Medulla oblongata (tissue), 1 donor: ENCODE measurements around the gene ROR1.
A peak's percentile ranks its signal among the peaks of the same experiment; 100 is the strongest.

Experiments used
- DNase-seq: peaks from one replicate; pipeline ENCODE4 v3.0.0-alpha.2; 2015; ENCODE audit errors: extremely low spot score

The ROR1 gene

DNA sequence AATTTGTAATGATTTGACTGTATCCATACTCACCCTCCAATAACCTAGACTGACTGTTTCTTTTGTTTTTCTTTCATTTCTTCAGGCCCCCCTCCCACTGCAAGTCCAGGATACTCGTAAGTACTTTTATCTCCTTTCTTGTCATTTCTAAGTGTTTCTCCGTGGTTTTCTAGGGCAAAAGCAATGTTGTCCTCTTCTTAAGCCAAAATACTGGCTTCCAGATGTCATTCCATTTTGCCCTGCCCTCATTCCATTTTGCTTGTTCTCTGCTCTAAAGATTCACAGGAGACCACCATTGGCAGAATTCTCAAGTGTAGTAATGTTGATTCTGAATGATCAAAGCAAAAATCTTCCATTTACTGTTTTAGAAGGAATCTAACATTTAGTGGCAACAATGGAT, 276.8 kb downstream of the ROR1 start:
- DNase-seq: no peak

DNA sequence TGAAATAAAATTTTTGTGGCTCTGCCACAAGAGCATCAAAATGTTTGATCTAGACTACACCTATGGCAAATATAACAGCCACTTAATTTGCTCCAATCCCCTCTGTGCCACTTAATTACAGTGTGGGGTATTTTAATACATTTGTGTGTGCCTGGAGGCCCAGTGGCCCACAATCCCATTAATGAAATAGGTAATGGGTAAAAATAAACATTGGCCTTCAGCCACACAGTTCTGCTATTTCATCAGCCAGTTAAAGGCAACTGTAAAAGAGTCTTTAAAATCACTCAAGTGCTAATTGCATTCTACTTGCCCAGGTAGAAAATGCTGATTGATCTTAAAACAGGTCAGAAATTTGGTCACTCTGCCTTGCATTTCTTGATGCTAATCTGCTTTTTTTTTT, 278.0 kb downstream of the ROR1 start:
- no peak for DNase-seq

DNA sequence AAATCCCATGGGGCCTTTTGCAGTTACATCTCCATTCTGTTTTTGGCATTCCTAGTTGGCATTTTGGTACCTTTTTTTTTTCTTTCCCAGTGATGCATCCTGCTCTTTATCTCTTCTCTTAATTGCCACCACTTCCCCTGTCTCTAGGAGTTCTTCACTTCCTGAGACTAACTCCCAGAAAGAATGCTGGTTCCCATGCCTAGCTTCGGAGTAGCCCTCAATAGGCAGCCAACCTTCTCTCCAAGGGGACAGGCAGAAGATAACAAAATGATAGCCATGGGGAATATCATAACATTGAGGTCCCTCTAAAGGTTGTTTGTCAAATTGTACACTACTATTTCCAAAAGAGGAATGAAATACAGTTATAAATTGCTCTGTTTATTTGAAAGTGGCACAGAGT, 279.0 kb downstream of the ROR1 start:
- DNase-seq: no peak

DNA sequence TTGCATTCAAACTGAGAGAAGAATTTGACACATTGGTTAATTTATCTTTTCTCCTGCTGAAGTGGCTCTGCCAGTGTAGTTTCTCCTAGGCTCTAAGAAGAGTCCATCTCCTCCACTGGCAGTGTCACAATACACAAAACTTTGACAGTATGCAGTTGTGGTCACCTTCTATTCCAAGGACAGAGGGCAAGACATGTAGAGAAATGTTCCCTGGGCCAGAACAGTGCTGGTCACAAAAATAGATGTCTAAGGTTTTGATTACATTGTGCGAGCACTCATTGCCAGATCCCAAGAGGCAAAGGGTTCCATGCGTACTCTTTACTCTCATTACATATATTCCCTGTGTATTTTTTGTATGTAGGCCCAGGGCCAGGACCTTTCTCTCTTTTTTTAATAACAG, 281.5 kb downstream of the ROR1 start:
- no peak for DNase-seq

DNA sequence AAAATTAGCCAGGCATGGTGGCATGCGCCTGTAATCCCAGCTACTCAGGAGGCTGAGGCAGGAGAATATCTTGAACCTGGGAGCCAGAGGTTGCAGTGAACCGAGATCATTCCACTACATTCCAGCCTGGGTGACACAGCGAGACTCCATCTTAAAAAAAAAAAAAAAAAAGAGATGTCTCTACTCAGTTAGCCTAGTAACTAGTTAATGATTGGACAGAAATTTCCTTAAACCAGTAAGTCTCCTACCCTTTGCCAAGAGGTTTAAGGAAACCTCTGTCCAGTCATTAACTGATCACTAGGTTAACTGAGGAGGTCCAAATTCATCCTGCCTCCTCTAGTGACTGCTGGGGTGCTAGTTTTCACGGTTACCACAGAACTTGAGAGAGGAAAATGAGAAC, 285.7 kb downstream of the ROR1 start:
- no peak for DNase-seq

DNA sequence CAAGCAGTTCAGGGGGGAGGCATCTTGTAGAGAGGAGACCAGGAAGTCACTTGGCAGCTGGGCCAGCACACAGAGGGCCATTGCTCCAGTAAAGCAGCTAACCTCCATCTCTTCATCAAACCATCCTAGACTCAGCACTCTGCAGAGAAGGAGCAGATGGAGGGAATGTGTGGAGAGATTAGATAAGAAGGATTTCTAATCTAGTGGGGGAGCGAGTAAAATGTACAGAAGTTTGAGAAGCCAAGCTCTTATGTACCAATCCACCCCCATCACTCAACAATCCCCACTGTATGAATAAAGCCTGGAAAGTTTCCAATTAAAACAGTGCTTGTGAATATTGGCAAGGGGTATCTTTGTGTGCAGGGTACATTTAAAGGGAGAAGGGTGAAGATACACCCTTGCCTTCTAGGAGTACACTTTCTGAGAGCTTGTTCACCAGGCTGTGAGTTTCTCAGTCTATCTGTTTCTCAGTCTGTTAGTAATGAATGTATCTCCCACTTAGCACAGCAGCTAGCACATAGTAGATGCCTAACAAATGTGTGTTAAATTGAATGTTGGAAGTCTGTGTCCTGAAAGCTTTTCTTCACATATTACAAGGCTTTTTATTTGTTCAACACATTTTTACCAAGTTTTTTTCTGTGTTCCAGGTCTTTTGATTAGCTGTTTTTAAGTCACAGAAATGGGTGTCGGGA, 286.9 kb downstream of the ROR1 start:
- DNase-seq: no peak

DNA sequence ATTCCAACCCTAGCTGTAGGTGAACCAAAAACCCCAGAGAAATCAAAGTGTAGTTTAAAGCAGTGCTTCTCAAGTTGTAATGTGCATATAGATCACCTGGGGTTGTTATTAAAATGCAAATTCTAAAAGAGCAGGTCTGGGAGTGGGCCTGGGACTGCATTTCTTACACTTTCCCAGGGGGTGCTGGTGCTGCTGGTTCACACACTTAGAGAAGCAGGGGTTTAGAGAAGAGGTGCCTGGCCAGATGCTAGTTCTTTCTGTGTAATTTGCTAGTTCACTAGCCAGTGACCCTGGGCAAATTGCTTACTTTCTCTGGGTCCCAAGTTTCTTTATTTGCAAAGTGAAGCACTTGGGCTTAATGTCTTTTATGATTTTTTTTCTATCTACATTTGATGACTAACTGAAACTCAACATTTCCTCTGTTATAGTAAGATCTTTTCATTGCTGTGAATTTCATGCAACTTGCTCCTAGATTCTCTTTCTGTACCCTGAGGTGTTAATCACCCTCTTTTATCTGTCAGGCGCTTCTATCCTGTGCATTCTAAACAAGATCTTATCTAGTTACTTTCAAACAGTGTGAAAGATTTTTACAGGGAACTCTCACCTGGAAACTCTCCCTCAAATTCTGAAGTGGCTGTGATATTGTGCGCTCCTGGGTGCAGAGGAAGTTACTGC, 287.8 kb downstream of the ROR1 start:
- DNase-seq: no peak

DNA sequence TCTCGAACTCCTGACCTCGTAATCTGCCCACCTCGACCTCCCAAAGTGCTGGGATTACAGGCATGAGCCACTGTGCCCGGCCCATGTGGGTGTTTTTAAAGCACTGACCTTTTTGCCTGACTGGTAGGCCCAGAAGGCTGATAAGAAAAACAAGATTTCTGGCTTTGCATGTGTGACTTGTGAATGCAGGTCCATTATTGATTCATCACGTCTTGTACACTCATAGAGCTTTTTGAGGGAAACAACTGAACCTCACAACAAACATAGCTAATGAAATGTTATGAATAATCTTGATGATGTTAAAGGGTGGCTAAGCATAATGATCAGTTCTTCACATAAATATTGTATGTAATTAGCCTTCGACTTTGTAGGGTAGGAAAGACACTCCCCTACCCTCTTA, 288.7 kb downstream of the ROR1 start:
- DNase-seq: no peak

DNA sequence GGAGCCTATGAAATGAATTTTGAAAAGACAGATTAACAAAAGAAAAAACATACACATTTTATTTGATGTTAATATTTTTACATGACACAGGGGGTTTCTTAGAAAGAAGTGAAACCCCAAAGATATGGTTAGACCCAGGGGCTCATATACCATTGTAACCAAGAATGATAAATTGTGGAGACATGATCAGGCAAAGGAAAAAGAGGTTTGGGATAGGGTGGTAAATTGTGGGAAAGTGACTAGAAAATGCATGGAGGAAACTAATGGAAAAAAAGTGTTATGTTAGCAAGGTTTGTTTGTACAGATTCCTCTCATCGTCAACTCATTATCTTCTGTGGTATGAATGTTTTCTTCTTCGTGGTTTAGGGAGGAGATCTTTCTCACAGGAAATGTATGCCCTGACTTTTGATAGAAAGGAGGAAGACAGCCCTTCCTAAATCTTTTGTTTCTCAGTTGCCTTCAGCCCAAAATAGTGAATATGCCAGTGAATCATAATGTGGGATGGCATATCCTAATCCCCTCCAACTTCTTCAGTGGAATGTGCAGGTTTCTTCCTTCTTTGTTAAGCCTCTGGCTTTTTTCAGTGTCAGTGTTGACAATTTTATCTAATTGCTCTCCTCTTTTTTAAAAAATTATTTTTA, 289.2 kb downstream of the ROR1 start:
- DNase-seq: no peak

DNA sequence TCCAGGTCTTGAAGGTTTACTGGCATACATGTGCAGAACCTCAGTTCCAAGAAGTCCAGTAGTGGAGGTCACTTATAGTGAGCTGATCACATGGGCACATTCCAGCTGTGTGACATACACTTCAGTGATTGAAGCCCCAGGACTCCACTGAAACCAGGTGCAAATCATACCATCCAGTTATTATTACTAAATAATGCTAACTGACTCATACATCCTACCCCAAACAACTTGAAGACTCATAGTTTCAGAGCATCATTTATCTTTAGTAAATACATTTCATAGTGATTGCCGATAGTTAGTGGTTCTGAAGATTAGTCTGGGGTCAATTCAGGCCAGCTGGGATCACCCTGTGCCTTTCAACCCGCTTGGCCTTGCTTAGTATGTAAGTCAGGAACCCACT, 291.8 kb downstream of the ROR1 start:
- no peak for DNase-seq

DNA sequence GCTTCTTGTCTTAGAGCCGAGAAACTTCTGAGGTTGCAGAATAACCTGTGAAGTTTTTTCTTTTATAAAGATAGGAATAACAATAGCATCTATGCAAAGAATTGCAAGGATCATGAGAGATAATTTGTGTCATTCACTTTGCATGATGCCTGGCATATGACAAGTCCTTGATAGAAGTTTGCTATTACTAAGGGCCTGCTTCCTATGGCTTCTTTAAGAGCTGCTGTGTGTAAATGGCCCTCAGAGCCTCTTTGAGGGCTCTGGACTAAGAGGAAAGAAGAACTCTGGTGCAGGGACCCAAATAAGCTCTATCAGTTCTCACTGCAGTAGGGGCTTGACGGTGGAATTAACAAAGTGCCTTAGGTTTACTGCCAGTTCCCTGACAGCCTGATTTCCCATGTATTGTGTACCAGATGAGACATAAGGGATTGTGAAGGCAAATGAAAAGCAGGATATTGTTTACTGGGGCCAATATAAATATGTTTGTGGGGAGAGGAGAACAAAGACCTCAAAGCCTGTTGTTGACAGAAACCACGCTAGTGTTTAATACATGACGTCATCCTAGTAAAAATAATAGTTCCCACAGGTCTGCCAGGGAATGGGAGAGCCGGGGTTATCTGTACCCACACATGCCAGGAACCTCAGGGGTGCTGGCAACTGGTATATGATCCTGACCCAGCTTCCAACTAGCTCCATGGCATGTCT, 298.4 kb downstream of the ROR1 start:
- no peak for DNase-seq

DNA sequence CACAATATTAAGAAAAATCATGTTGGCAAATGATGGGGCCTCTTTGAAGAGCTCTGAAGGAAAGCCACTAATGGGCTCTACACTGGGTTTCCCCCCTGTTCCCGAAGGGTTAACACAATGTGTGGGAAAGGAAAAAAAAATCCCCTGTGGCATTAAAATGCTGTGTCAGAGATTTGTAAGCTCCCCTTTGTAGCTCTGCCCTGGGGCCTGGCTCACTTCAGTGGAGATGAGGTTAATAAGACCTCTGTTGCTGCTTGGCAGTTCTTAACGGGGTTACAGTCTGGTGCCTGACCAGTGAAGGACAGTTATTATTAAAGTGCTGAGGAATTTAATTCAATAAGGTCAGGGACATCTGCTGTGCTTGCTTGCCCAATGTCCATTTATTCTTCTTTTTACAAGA, 299.9 kb downstream of the ROR1 start:
- DNase-seq: no peak

DNA sequence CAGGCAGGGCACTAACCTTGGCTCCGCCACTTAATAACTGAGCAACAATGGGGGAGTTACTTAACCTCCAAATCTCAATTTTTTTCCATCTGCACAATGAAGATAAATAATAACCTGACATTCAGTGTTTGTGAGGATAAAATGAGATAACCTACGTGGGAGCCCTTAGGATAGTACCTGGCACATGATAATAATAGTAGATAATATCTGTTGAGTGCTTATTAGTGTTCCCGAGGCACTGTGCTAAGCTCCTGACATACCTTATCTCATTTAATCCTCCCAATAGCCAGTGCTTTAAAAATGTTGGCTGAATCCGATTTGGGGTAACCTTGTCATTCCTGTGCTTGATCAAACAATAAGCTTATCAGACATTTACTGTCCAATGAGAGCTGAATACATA, 300.9 kb downstream of the ROR1 start:
- no peak for DNase-seq

DNA sequence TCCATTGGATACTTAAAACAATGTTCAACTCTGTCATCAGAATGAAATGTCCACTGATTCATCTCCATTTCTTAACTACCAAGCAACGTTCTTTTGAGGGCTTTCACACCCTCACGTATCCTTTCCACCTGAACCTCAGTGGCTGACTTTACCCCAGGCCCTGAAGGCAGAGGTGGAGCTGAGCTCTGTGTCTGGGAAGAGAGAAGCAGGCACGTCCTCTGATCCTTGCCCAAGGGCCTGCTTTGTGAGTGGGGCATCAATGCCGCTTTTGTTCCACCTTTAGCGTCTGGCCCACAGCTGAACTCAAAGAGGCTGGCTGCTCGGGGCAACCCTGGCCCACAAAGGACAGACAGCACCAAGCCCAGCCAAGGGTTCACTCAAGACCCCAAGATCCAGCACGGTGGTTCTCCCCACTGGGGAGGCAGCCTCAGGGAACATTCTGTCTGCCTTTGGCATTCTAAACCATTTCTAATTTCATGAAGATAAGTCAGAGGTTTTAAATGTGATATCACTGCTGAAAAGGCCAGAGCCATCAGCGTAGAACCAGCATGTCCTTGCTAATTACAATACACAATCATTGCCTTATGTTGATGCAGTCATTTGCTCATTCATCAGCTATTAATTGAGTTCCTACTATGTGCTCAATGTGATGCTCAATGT, 303.6 kb downstream of the ROR1 start:
- DNase-seq: peak; percentile 67

DNA sequence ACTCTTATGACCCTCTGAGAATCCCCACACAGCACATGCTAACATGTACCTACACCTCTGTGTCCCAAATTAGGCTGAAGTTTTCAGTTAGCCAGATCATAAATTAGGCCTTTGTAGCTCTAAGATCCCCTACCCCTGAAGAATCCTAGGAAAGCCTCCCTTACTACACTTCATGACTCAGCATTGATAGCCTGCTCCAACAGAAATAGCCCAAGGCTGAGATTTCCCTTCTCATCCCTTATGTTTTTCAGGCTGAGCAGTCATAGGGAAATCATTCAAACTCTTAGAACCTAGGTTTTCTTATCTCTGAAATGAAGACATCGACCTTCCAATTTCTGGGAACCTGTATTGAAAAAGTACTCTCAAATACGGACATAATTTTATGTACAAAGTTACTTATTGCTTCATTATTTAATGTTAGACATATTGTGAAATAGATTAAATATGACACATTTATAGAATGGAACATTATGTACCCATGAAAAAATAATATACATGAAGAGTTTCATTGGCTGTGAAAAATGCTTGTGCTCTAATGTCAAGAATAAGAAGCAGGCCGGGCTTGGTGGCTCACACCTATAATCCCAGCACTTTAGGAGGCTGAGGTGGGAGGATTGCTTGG, 307.2 kb downstream of the ROR1 start:
- no peak for DNase-seq

DNA sequence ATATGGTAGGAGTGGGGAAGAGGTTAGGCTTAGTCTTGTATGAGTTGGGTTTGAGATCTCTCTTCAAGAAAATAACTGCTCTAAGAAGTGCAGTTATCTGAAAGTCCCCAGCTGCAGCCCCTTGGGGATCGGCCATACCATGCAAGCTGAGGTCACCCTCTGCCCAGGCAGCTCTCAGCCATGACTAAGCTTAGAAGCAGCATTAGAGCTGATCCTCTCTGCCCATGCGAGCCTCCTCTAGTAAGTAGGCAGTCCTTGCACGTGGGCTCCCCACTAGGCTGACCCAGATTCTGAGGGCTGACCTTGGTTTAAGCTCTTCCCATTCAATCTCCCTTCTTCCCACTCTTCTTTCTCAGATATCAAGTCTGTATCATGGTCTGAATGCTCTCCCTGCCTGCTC, 308.6 kb downstream of the ROR1 start:
- DNase-seq: no peak

DNA sequence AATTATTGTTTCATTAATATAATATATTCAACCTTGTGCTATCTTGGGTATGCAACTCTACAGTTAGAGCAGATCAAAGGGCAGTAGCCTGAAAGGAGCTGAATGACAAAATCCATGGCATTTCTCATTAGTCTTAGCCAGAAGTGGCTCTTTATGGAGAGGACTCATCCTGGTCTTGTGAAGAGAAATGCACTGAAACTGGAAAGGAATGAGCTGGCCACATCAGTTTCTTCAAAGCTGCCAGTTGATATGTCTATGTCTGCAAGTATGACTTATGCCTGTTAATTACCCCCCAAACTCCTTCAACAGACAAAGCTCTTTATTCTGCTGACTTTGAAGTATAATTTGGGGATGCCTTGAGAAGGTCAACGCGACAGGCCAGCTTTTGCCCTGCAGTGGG, 310.6 kb downstream of the ROR1 start:
- no peak for DNase-seq

DNA sequence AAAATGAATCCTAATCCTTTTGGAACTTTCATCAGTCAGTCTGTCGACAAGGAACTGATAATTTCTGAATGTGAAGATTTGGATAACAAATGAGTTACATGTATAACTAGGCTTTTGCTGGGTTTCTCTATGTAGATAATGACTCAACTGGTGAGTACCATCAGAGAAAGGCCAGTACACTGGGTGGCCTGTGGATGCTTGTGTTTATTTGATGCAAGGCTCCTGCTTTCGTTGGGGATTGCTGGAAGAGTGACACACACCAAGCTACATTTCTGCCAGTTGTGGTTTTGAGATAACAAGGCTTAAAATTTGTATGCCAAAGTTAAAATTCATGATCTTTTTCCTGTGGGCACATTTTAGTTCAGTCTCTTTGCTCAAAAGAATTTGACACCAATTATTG, 314.0 kb downstream of the ROR1 start:
- DNase-seq: no peak

DNA sequence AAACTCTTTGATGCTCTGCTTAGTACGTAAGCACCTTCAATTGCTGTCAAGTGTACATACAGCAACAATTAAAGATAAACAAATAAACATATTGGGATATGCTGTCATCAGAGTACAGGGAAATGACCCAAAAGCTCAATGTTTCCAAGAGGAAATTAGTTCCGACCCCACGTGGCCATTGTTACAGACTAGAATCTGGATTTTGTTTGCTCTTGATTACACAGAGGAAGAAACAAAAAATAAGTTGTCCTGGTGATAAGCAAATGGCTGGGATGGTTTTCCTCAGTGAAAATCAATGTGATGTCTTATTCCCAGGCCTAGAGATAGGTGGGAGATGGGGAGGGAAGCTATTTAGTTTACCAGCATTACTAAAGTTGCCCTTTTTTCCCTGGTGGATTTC, 316.6 kb downstream of the ROR1 start:
- no peak for DNase-seq

DNA sequence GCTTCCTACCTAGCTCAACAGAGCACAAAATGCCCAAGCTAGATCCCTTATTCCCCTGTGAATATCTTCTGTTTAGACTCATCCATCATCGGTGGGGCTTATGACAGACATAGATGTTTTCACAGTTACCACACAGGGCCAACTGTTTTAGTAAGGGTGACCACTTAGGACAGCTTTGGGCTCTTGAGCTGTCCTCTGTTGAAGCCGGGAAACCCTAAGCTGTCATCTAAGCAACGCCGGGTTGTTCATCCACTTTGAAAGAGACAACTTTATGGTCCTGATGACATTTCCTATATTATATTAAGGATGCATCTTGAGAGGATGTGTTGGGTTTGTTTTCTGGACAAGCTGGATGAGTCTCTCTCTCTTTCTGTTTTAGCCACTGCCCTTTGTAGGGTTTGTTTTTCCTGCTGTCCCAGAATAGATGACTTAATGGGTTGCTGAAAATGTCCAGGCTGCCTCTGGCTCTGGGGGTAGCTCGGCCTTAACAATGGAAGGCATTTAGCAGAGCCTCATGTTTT, 319.1 kb downstream of the ROR1 start:
- peak; percentile 58 for DNase-seq

DNA sequence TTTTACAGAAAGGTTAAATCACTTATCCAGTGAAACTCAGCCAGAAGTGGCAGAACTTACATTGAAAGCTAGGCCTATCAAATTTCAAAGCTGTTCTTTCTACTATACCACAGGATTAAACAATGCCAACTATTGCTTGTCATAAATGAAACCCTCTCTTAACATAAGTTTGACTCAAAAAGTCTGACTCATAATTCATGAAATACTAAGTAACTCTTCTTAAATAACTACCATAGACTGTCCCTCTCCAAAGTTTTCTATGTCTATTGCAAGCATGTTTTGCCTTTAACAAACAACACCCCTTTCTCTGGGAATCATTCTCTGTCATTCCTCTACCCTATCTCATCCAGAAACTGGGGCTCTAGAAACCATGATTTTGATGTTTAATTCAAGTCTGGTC, 320.1 kb downstream of the ROR1 start:
- DNase-seq: no peak

DNA sequence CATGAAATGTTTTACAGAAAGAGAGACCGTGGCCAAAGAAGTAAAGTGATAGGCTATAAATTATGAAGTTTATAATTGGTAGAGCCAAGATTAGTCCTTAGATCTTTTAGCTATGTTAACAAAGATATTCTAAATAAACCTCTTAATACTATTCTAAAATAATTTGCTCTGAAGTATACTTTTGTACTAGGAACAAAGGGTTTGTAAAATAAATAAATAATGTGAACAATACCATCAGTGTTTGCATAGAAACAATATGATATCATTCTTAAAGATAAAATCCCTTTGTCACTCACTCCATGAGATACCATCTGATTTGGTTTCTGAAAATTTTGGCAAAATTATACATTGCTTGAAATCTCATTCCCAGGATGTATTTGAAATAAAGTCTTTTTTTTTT, 322.0 kb downstream of the ROR1 start:
- DNase-seq: no peak
